ENCODE data around the gene FAF2.
"Not testable (repeated sequence)": the region's sequence is repeated elsewhere in the genome, so short reads cannot be mapped to it uniquely, and the experiment has no call there.

Gene FAF2

GRCh38 chr5:176447978-176448608, at the start of gene FAF2:
Gene FAF2, plus strand, starts transcription at chr5:176448385. Its CDS starts 23 bp downstream, at chr5:176448408.
- DNase-seq = peak; percentile 93

- peak; percentile 22 for DNase-seq
Observed at GRCh38 chr5:176400382-176401156, 47.6 kb upstream of the FAF2 start.

GRCh38 chr5:176401281-176402205, 46.6 kb upstream of the FAF2 start:
- no peak for DNase-seq

- DNase-seq = no peak
Observed at GRCh38 chr5:176405656-176406435, 42.3 kb upstream of the FAF2 start.

GRCh38 chr5:176406436-176407052, 41.6 kb upstream of the FAF2 start:
- no peak for DNase-seq

GRCh38 chr5:176407456-176408251, 40.5 kb upstream of the FAF2 start:
- DNase-seq = no peak

GRCh38 chr5:176408252-176408573, 40.0 kb upstream of the FAF2 start:
- not testable (repeated sequence) for DNase-seq

GRCh38 chr5:176408590-176408989, 39.6 kb upstream of the FAF2 start:
- no peak for DNase-seq

GRCh38 chr5:176409765-176410164, 38.4 kb upstream of the FAF2 start:
- no peak for DNase-seq

GRCh38 chr5:176410486-176411180, 37.6 kb upstream of the FAF2 start:
- no peak for DNase-seq

GRCh38 chr5:176412517-176413254, 35.5 kb upstream of the FAF2 start:
- DNase-seq = no peak

GRCh38 chr5:176413255-176413565, 35.0 kb upstream of the FAF2 start:
- no peak for DNase-seq

- no peak for DNase-seq
Observed at GRCh38 chr5:176413709-176414191, 34.4 kb upstream of the FAF2 start.

GRCh38 chr5:176414704-176415103, 33.5 kb upstream of the FAF2 start:
- DNase-seq = no peak

GRCh38 chr5:176415240-176415951, 32.8 kb upstream of the FAF2 start:
- DNase-seq = no peak

GRCh38 chr5:176415952-176416924, 31.9 kb upstream of the FAF2 start, which contains the start of gene CLTB:
Gene CLTB, minus strand, starts transcription at chr5:176416539. Its CDS starts 176 bp downstream, at chr5:176416363.
- DNase-seq = peak; percentile 65

- no peak for DNase-seq
Observed at GRCh38 chr5:176416965-176417364, 31.2 kb upstream of the FAF2 start.

- no peak for DNase-seq
Observed at GRCh38 chr5:176418251-176418650, 29.9 kb upstream of the FAF2 start.
